ENCODE data around the gene SHB. TPM values are rescaled to one million over a fixed set of nuclear protein-coding genes. Genes with fewer than 3 reads are reported as not detected.

The SHB gene
- polyA plus RNA-seq, 1 donor (not counting 4 experiments of a cell fraction or from before 2014, with no cell fraction given) = 10.9 TPM

DNA sequence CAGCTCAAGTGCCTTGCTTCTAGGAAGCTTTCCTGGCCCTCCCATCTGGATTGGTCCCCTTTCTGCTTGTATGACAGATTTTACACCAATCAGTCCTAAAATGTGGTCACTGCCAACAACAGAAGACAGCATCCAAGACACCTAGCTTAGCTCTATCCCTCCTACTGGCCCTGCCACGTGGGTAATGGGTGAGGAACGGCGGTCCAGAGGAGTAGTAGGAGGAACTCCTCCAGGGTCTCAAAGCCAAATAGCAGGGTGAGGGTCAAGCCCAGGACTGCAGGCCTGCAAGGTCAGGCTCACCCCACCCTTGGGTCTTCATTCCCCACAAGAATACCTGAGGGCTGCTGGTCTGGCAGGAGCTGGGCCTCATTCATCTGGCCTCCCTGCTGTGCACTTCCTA lies 108.4 kb downstream of the SHB start:
- H3K9me3 ChIP-seq (ENCODE audit: control insufficient read depth, low read depth, low read length) = no peaks in the 10 kb centered on the region
- H3K4me1 ChIP-seq (ENCODE audit: control insufficient read depth, extremely low read depth, insufficient read depth, low read length) = peaks cover 23% of the 10 kb centered on the region
- DNase-seq (ENCODE audit: low read depth, low spot score) (no peak), FAIRE-seq (no peak)
- H3K4me3 ChIP-seq (ENCODE audit: control insufficient read depth in 2 of 3, extremely low read depth in 1 of 3, insufficient read depth in 2 of 3, low read depth in 1 of 3, low read length in 3 of 3) = no peak overlapping the region
- no peak overlapping the region for H2AFZ ChIP-seq (ENCODE audit: control insufficient read depth, low read length)
- H3K79me2 ChIP-seq (ENCODE audit: control insufficient read depth, insufficient read depth, low read length) = peaks cover 30% of the 10 kb centered on the region
- H3K36me3 ChIP-seq (ENCODE audit: control insufficient read depth in 2 of 2, extremely low read depth in 1 of 2, insufficient read depth in 2 of 2, low read length in 2 of 2) = peaks cover 12 to 17% of the 10 kb centered on the region in 2 experiments
- no peak overlapping the region for H3K4me2 ChIP-seq (ENCODE audit: control insufficient read depth, extremely low read depth, insufficient read depth, low read depth, low read length)
- no peaks in the 10 kb centered on the region for H4K20me1 ChIP-seq (ENCODE audit: control insufficient read depth, extremely low read depth, insufficient read depth, low read length)
- H3K27me3 ChIP-seq (ENCODE audit: control insufficient read depth, extremely low read depth, insufficient read depth, low read length) = no peaks in the 10 kb centered on the region
- H3K27ac ChIP-seq (ENCODE audit: control insufficient read depth, insufficient read depth, low read length) = no peak overlapping the region
- dilution Hi-C loops (cut with MboI; ENCODE audit: extremely low pct_ligation_motif_present, low sequenced_read_pairs) = no loop called here
- peaks cover 5% of the 10 kb centered on the region for H3K9me1 ChIP-seq (ENCODE audit: control insufficient read depth, extremely low read depth, insufficient read depth, low read length)
- no peak for TF ChIP-seq EZH2 (IDR thresholded peaks at IDR 0.05; ENCODE audit: low read length)
- TF ChIP-seq, protein P1, sequence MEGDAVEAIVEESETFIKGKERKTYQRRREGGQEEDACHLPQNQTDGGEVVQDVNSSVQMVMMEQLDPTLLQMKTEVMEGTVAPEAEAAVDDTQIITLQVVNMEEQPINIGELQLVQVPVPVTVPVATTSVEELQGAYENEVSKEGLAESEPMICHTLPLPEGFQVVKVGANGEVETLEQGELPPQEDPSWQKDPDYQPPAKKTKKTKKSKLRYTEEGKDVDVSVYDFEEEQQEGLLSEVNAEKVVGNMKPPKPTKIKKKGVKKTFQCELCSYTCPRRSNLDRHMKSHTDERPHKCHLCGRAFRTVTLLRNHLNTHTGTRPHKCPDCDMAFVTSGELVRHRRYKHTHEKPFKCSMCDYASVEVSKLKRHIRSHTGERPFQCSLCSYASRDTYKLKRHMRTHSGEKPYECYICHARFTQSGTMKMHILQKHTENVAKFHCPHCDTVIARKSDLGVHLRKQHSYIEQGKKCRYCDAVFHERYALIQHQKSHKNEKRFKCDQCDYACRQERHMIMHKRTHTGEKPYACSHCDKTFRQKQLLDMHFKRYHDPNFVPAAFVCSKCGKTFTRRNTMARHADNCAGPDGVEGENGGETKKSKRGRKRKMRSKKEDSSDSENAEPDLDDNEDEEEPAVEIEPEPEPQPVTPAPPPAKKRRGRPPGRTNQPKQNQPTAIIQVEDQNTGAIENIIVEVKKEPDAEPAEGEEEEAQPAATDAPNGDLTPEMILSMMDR (optimal IDR thresholded peaks at IDR 0.05 in 1 of 3, IDR thresholded peaks at IDR 0.05 in 1 of 3, conservative IDR thresholded peaks at IDR 0.05 in 1 of 3; ENCODE audit: extremely low read depth in 1 of 3, insufficient read depth in 2 of 3, low read length in 3 of 3) = no peak
- H3K9ac ChIP-seq (ENCODE audit: control insufficient read depth, extremely low read depth, insufficient read depth, low read length) = no peak overlapping the region

DNA sequence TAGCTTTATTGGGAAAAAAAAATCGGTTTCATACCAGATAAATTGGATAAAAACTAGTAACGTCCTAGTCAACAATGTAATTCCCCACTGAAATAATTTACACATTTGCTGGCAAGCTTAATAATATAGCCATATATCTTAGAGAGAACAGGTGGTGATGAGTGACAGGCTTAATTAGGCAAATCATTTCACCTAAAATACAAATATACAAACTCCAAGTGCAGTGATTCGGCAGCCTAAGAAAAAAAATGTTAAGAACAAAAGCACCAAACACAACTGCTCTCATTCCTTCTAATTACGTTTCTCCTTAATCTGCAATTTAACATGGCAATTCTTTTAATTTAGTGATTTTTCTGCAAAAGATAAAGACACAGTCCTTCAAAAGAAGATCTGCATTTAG lies 109.1 kb downstream of the SHB start:
- Histone ChIP-seq H3K9me3 (ENCODE audit: control insufficient read depth, low read depth, low read length) (no peaks in the 10 kb centered on the region), H2AFZ (ENCODE audit: control insufficient read depth, low read length) (no peak overlapping the region), H3K79me2 (ENCODE audit: control insufficient read depth, insufficient read depth, low read length) (peaks cover 26% of the 10 kb centered on the region), H3K4me2 (ENCODE audit: control insufficient read depth, extremely low read depth, insufficient read depth, low read depth, low read length) (no peak overlapping the region), H3K27me3 (ENCODE audit: control insufficient read depth, extremely low read depth, insufficient read depth, low read length) (no peaks in the 10 kb centered on the region), H3K4me3 (ENCODE audit: control insufficient read depth in 2 of 3, extremely low read depth in 1 of 3, insufficient read depth in 2 of 3, low read depth in 1 of 3, low read length in 3 of 3) (no peak overlapping the region), H4K20me1 (ENCODE audit: control insufficient read depth, extremely low read depth, insufficient read depth, low read length) (no peaks in the 10 kb centered on the region), H3K9ac (ENCODE audit: control insufficient read depth, extremely low read depth, insufficient read depth, low read length) (no peak overlapping the region), H3K27ac (ENCODE audit: control insufficient read depth, insufficient read depth, low read length) (no peak overlapping the region), H3K4me1 (ENCODE audit: control insufficient read depth, extremely low read depth, insufficient read depth, low read length) (peaks cover 20% of the 10 kb centered on the region), H3K36me3 (ENCODE audit: control insufficient read depth in 2 of 2, extremely low read depth in 1 of 2, insufficient read depth in 2 of 2, low read length in 2 of 2) (peaks cover 12 to 18% of the 10 kb centered on the region in 2 experiments), H3K9me1 (ENCODE audit: control insufficient read depth, extremely low read depth, insufficient read depth, low read length) (peaks cover 3% of the 10 kb centered on the region)
- TF ChIP-seq, protein P1 (optimal IDR thresholded peaks at IDR 0.05 in 1 of 3, IDR thresholded peaks at IDR 0.05 in 1 of 3, conservative IDR thresholded peaks at IDR 0.05 in 1 of 3; ENCODE audit: extremely low read depth in 1 of 3, insufficient read depth in 2 of 3, low read length in 3 of 3) = no peak
- TF ChIP-seq EZH2 (IDR thresholded peaks at IDR 0.05; ENCODE audit: low read length) = no peak
- FAIRE-seq = no peak
- no peak for DNase-seq (ENCODE audit: low read depth, low spot score)
- dilution Hi-C loops (cut with MboI; ENCODE audit: extremely low pct_ligation_motif_present, low sequenced_read_pairs) = no loop called here
